Measurements from ENCODE around the gene OR2AE1. TPM values are rescaled to one million over a fixed set of nuclear protein-coding genes. Genes with fewer than 3 reads are reported as not detected.

OR2AE1 gene
- total and polyA plus RNA-seq, 9 of the 15 experiments (the other 6 are each of a cell fraction or from before 2014, with no cell fraction given) = 0.27 TPM; not detected in 8

DNA sequence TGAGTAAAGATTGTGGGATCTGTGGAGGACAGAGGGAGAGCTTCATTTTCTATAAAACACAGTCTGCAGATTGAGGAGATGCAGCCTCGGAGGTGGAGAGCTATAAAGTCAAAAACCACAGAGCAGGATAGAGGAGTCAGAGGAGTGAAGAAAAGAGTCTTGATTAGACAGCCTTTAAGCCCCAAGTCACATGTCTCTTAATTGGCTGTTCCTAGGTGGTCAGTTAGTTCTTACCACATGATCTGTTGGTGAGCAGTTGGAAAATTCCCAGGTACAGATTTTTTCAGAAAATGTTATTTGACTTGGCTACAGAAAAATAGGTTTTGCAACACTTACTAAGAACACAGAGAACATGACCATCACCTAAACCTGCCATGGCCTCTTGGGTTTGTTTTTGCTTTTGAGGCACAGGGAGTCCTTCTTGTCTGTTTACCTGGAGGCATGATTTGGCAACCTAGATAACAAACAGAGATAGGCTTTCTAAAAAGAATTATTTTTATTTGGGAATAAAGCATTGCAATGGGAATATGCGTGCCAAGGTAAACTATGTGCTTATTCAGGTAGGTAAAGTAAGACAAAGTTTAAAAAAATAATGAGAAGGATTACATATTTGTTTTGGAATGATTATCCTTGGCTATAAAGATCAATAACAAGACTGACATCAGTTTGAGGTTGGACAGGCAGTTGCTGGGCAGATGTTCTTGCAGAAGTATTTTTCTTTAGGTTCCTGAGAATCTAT lies 49.6 kb downstream of the OR2AE1 start:
- H3K4me3 ChIP-seq = no peak overlapping the region
- H3K9me3 ChIP-seq (replicated peaks; ENCODE audit: control insufficient read depth, insufficient read depth, low read depth, low read length) = no peaks in the 10 kb centered on the region
- no peak overlapping the region for H3K9ac ChIP-seq (ENCODE audit: insufficient read depth in 1 of 2, low read depth in 2 of 2, low read length in 2 of 2)
- no peaks in the 10 kb centered on the region for H3K79me2 ChIP-seq (ENCODE audit: control insufficient read depth, insufficient read depth, low read length)
- peak; percentile 15 for FAIRE-seq
- 0 out of 2 replicates have a peak overlapping the region, but pooled peaks have one; percentile 5 for H2AFZ ChIP-seq (ENCODE audit: low read depth, low read length)
- intact Hi-C loops (cut with micrococcal nuclease) = no loop called here
- H3K36me3 ChIP-seq (ENCODE audit: control insufficient read depth, insufficient read depth, low read length) = no peaks in the 10 kb centered on the region
- ChIA-PET CTCF (ENCODE audit: low intra/inter-chr PET ratio) (no interaction called here), POLR2A (interaction anchor here (0.6 to 1.0 kb wide), 3 partner anchors 8 to 21 kb away, joined by 3 read pairs; no protein-coding TSS in a partner anchor)
- H4K20me1 ChIP-seq (replicated peaks; ENCODE audit: control insufficient read depth, insufficient read depth, low read length) = no peaks in the 10 kb centered on the region
- ATAC-seq = no peak
- peaks cover 4 to 26% of the 10 kb centered on the region in 2 experiments; a peak in 4 of 5 replicates for H3K4me1 ChIP-seq (replicated peaks in 1 of 2; ENCODE audit: control insufficient read depth in 2 of 2, insufficient read depth in 2 of 2, low read length in 2 of 2)
- BruUV-seq (replicated peaks) = no TSS peak
- no peak for DNase-seq (ENCODE audit: extremely low read depth in 1 of 4, low spot score in 3 of 4)
- 45% methylated on average over 2 of the region's 2 CpGs for WGBS (ENCODE audit: insufficient coverage, low coverage, missing lambda C conversion rate)
- no peaks in the 10 kb centered on the region for H3K27me3 ChIP-seq (ENCODE audit: control insufficient read depth in 2 of 2, insufficient read depth in 2 of 2, low read length in 2 of 2)
- in situ Hi-C loops (cut with MboI) = no loop called here
- H3K9me1 ChIP-seq (ENCODE audit: control insufficient read depth, insufficient read depth, low read length) = no peaks in the 10 kb centered on the region
- H3K4me2 ChIP-seq (ENCODE audit: insufficient read depth, low read length) = no peak overlapping the region
- TF ChIP-seq, protein P1, sequence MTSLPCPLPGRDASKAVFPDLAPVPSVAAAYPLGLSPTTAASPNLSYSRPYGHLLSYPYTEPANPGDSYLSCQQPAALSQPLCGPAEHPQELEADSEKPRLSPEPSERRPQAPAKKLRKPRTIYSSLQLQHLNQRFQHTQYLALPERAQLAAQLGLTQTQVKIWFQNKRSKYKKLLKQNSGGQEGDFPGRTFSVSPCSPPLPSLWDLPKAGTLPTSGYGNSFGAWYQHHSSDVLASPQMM (CRISPR knock-in tag; IDR thresholded peaks at IDR 0.05) = no peak
- TF ChIP-seq, protein P2, sequence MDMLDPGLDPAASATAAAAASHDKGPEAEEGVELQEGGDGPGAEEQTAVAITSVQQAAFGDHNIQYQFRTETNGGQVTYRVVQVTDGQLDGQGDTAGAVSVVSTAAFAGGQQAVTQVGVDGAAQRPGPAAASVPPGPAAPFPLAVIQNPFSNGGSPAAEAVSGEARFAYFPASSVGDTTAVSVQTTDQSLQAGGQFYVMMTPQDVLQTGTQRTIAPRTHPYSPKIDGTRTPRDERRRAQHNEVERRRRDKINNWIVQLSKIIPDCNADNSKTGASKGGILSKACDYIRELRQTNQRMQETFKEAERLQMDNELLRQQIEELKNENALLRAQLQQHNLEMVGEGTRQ (CRISPR knock-in tag; IDR thresholded peaks at IDR 0.05) = 0 out of 2 replicates have a peak, but pooled peaks have one; percentile 15
- no peak overlapping the region for H3K27ac ChIP-seq (ENCODE audit: extremely low read depth, low read depth, low read length)

Small RNAs within 50 kb of the gene (small RNA-seq; reads per million reads assigned to genes)
- not detected for gene AC011904.1
- not detected for gene CYP3A52P

Other genes with a start within 250 kb of the OR2AE1 start
Only the 7 nearest of the 16 such genes appear.
- not detected in 2 replicates for gene CYP3A7, start 141.8 kb downstream of the OR2AE1 start, total RNA-seq (2014; rRNA removed)
- not detected in 2 replicates for gene CYP3A7, start 141.8 kb downstream of the OR2AE1 start, total RNA-seq (2014; rRNA removed; fragmentation: Illumina TruSeq; extraction: Trizol)
- gene CYP3A7, start 141.8 kb downstream of the OR2AE1 start, total RNA-seq (2015; rRNA removed; fragmentation: Illumina TruSeq; extraction: Trizol) = not detected in 2 replicates
- gene CYP3A7, start 141.8 kb downstream of the OR2AE1 start, total RNA-seq (2021) = not detected in 2 replicates
- not detected in 2 replicates for gene CYP3A7, start 141.8 kb downstream of the OR2AE1 start, polyA plus RNA-seq (2011; rRNA removed)
- gene CYP3A7, start 141.8 kb downstream of the OR2AE1 start, polyA plus RNA-seq (2014; fragmentation: Illumina TruSeq; extraction: Trizol) = not detected in 2 replicates
- under 1 TPM in 1 of 2 experiments, not detected in 1; 0.20 TPM for gene CYP3A7, start 141.8 kb downstream of the OR2AE1 start, polyA plus RNA-seq (2014; fragmentation: Nextera tagmentation; extraction: Ambion mirVana)
- not detected in 2 replicates for gene CYP3A7, start 141.8 kb downstream of the OR2AE1 start, polyA plus RNA-seq (2014; rRNA removed)
- gene CYP3A4, start 92.8 kb downstream of the OR2AE1 start, total RNA-seq (2014; rRNA removed) = not detected in 2 replicates
- gene CYP3A4, start 92.8 kb downstream of the OR2AE1 start, total RNA-seq (2014; rRNA removed; fragmentation: Illumina TruSeq; extraction: Trizol) = not detected in 2 replicates
- not detected in 2 replicates for gene CYP3A4, start 92.8 kb downstream of the OR2AE1 start, total RNA-seq (2015; rRNA removed; fragmentation: Illumina TruSeq; extraction: Trizol)
- gene CYP3A4, start 92.8 kb downstream of the OR2AE1 start, total RNA-seq (2021) = 0.07 and 0.18 TPM in 2 replicates
- gene CYP3A4, start 92.8 kb downstream of the OR2AE1 start, polyA plus RNA-seq (2011; rRNA removed) = not detected in 2 replicates
- not detected in 2 replicates for gene CYP3A4, start 92.8 kb downstream of the OR2AE1 start, polyA plus RNA-seq (2014; fragmentation: Illumina TruSeq; extraction: Trizol)
- under 1 TPM in 1 of 2 experiments, not detected in 1; 0.08 TPM for gene CYP3A4, start 92.8 kb downstream of the OR2AE1 start, polyA plus RNA-seq (2014; fragmentation: Nextera tagmentation; extraction: Ambion mirVana)
- not detected in 2 replicates for gene CYP3A4, start 92.8 kb downstream of the OR2AE1 start, polyA plus RNA-seq (2014; rRNA removed)
- gene CYP3A43, start 49.0 kb downstream of the OR2AE1 start, total RNA-seq (2014; rRNA removed) = not detected in 2 replicates
- gene CYP3A43, start 49.0 kb downstream of the OR2AE1 start, total RNA-seq (2014; rRNA removed; fragmentation: Illumina TruSeq; extraction: Trizol) = not detected in 2 replicates
- not detected in 2 replicates for gene CYP3A43, start 49.0 kb downstream of the OR2AE1 start, total RNA-seq (2015; rRNA removed; fragmentation: Illumina TruSeq; extraction: Trizol)
- gene CYP3A43, start 49.0 kb downstream of the OR2AE1 start, total RNA-seq (2021) = not detected in 2 replicates
- gene CYP3A43, start 49.0 kb downstream of the OR2AE1 start, polyA plus RNA-seq (2011; rRNA removed) = 0.05 TPM in 1 of 2 replicates, not detected in the other
- not detected in 2 replicates for gene CYP3A43, start 49.0 kb downstream of the OR2AE1 start, polyA plus RNA-seq (2014; fragmentation: Illumina TruSeq; extraction: Trizol)
- not detected for gene CYP3A43, start 49.0 kb downstream of the OR2AE1 start, polyA plus RNA-seq (2014; fragmentation: Nextera tagmentation; extraction: Ambion mirVana)
- gene CYP3A43, start 49.0 kb downstream of the OR2AE1 start, polyA plus RNA-seq (2014; rRNA removed) = not detected in 2 replicates
- gene TRIM4, start 42.5 kb upstream of the OR2AE1 start, total RNA-seq (2014; rRNA removed) = 22.5 TPM in 2 replicates
- gene TRIM4, start 42.5 kb upstream of the OR2AE1 start, total RNA-seq (2014; rRNA removed; fragmentation: Illumina TruSeq; extraction: Trizol) = 22.4 and 23.2 TPM in 2 replicates
- 22.2 and 28.3 TPM in 2 replicates for gene TRIM4, start 42.5 kb upstream of the OR2AE1 start, total RNA-seq (2015; rRNA removed; fragmentation: Illumina TruSeq; extraction: Trizol)
- gene TRIM4, start 42.5 kb upstream of the OR2AE1 start, total RNA-seq (2021) = 23.1 and 23.7 TPM in 2 replicates
- gene TRIM4, start 42.5 kb upstream of the OR2AE1 start, polyA plus RNA-seq (2011; rRNA removed) = 13.6 and 16.0 TPM in 2 replicates
- 23.0 and 25.8 TPM in 2 replicates for gene TRIM4, start 42.5 kb upstream of the OR2AE1 start, polyA plus RNA-seq (2014; fragmentation: Illumina TruSeq; extraction: Trizol)
- gene TRIM4, start 42.5 kb upstream of the OR2AE1 start, polyA plus RNA-seq (2014; fragmentation: Nextera tagmentation; extraction: Ambion mirVana) = 1 to 10 TPM; 6.2 to 6.5 TPM
- 18.8 and 21.6 TPM in 2 replicates for gene TRIM4, start 42.5 kb upstream of the OR2AE1 start, polyA plus RNA-seq (2014; rRNA removed)
- gene GJC3, start 52.6 kb upstream of the OR2AE1 start, total RNA-seq (2014; rRNA removed) = 0.20 and 0.27 TPM in 2 replicates
- gene GJC3, start 52.6 kb upstream of the OR2AE1 start, total RNA-seq (2014; rRNA removed; fragmentation: Illumina TruSeq; extraction: Trizol) = 0.25 TPM in 1 of 2 replicates, not detected in the other
- gene GJC3, start 52.6 kb upstream of the OR2AE1 start, total RNA-seq (2015; rRNA removed; fragmentation: Illumina TruSeq; extraction: Trizol) = 0.19 and 0.29 TPM in 2 replicates
- gene GJC3, start 52.6 kb upstream of the OR2AE1 start, total RNA-seq (2021) = 0.16 and 0.29 TPM in 2 replicates
- gene GJC3, start 52.6 kb upstream of the OR2AE1 start, polyA plus RNA-seq (2011; rRNA removed) = 0.20 and 0.22 TPM in 2 replicates
- 0.14 and 0.37 TPM in 2 replicates for gene GJC3, start 52.6 kb upstream of the OR2AE1 start, polyA plus RNA-seq (2014; fragmentation: Illumina TruSeq; extraction: Trizol)
- gene GJC3, start 52.6 kb upstream of the OR2AE1 start, polyA plus RNA-seq (2014; fragmentation: Nextera tagmentation; extraction: Ambion mirVana) = under 1 TPM in 1 of 2 experiments, not detected in 1; 0.10 TPM
- gene GJC3, start 52.6 kb upstream of the OR2AE1 start, polyA plus RNA-seq (2014; rRNA removed) = 0.08 and 0.45 TPM in 2 replicates
- 0.18 TPM in 1 of 2 replicates, not detected in the other for gene AZGP1, start 99.0 kb upstream of the OR2AE1 start, total RNA-seq (2014; rRNA removed)
- gene AZGP1, start 99.0 kb upstream of the OR2AE1 start, total RNA-seq (2014; rRNA removed; fragmentation: Illumina TruSeq; extraction: Trizol) = not detected in 2 replicates
- gene AZGP1, start 99.0 kb upstream of the OR2AE1 start, total RNA-seq (2015; rRNA removed; fragmentation: Illumina TruSeq; extraction: Trizol) = not detected in 2 replicates
- 0.53 and 0.54 TPM in 2 replicates for gene AZGP1, start 99.0 kb upstream of the OR2AE1 start, total RNA-seq (2021)
- gene AZGP1, start 99.0 kb upstream of the OR2AE1 start, polyA plus RNA-seq (2011; rRNA removed) = not detected in 2 replicates
- not detected in 2 replicates for gene AZGP1, start 99.0 kb upstream of the OR2AE1 start, polyA plus RNA-seq (2014; fragmentation: Illumina TruSeq; extraction: Trizol)
- gene AZGP1, start 99.0 kb upstream of the OR2AE1 start, polyA plus RNA-seq (2014; fragmentation: Nextera tagmentation; extraction: Ambion mirVana) = not detected
- gene AZGP1, start 99.0 kb upstream of the OR2AE1 start, polyA plus RNA-seq (2014; rRNA removed) = not detected in 2 replicates
- 15.5 and 19.4 TPM in 2 replicates for gene ZKSCAN1, start 138.6 kb upstream of the OR2AE1 start, total RNA-seq (2014; rRNA removed)
- gene ZKSCAN1, start 138.6 kb upstream of the OR2AE1 start, total RNA-seq (2014; rRNA removed; fragmentation: Illumina TruSeq; extraction: Trizol) = 32.1 and 36.1 TPM in 2 replicates
- 22.5 and 23.2 TPM in 2 replicates for gene ZKSCAN1, start 138.6 kb upstream of the OR2AE1 start, total RNA-seq (2015; rRNA removed; fragmentation: Illumina TruSeq; extraction: Trizol)
- 42.9 and 43.0 TPM in 2 replicates for gene ZKSCAN1, start 138.6 kb upstream of the OR2AE1 start, total RNA-seq (2021)
- gene ZKSCAN1, start 138.6 kb upstream of the OR2AE1 start, polyA plus RNA-seq (2011; rRNA removed) = 28.3 and 34.6 TPM in 2 replicates
- 23.8 and 27.3 TPM in 2 replicates for gene ZKSCAN1, start 138.6 kb upstream of the OR2AE1 start, polyA plus RNA-seq (2014; fragmentation: Illumina TruSeq; extraction: Trizol)
- 1 to 10 TPM; 5.3 to 6.8 TPM for gene ZKSCAN1, start 138.6 kb upstream of the OR2AE1 start, polyA plus RNA-seq (2014; fragmentation: Nextera tagmentation; extraction: Ambion mirVana)
- gene ZKSCAN1, start 138.6 kb upstream of the OR2AE1 start, polyA plus RNA-seq (2014; rRNA removed) = 19.8 and 20.9 TPM in 2 replicates

Measured in K562 (cell line).